ENCODE measurements around the gene MSL1. TPM values are rescaled to one million over a fixed set of nuclear protein-coding genes. Genes with fewer than 3 reads are reported as not detected.

Gene MSL1
- total RNA-seq, 1 donor from 2014 or later: 39.8 TPM

- Histone ChIP-seq H3K27ac (replicated peaks) (peak overlapping the region; percentile 100), H3K9me3 (replicated peaks) (no peaks in the 10 kb centered on the region), H3K4me3 (peak overlapping the region; percentile 98), H3K27me3 (ENCODE audit: low read depth) (no peaks in the 10 kb centered on the region), H3K36me3 (peaks cover 68% of the 10 kb centered on the region), H3K4me1 (peaks cover 97% of the 10 kb centered on the region)
- intact Hi-C loops (cut with micrococcal nuclease): no loop called here
- DNase-seq: no peak
- TF ChIP-seq CTCF (IDR thresholded peaks at IDR 0.05; ENCODE audit: borderline replicate concordance): no peak
Observed at GRCh38 chr17:40093580-40094201, 28.1 kb upstream of the MSL1 start.

GRCh38 chr17:40094874-40095273 lies 26.9 kb upstream of the MSL1 start:
- no peak for TF ChIP-seq CTCF (IDR thresholded peaks at IDR 0.05; ENCODE audit: borderline replicate concordance)
- intact Hi-C loops (cut with micrococcal nuclease): no loop called here
- Histone ChIP-seq H3K4me3 (peak overlapping the region; percentile 98), H3K27ac (replicated peaks) (peak overlapping the region; percentile 100), H3K4me1 (peaks cover 95% of the 10 kb centered on the region), H3K9me3 (replicated peaks) (no peaks in the 10 kb centered on the region), H3K27me3 (ENCODE audit: low read depth) (no peaks in the 10 kb centered on the region), H3K36me3 (peaks cover 56% of the 10 kb centered on the region)
- no peak for DNase-seq

- peak overlapping the region; percentile 100 for H3K27ac ChIP-seq (replicated peaks)
- intact Hi-C loops (cut with micrococcal nuclease): no loop called here
- H3K27me3 ChIP-seq (ENCODE audit: low read depth): no peaks in the 10 kb centered on the region
- no peaks in the 10 kb centered on the region for H3K9me3 ChIP-seq (replicated peaks)
- H3K4me3 ChIP-seq: peak overlapping the region; percentile 98
- H3K36me3 ChIP-seq: peaks cover 56% of the 10 kb centered on the region
- DNase-seq: no peak
- H3K4me1 ChIP-seq: peaks cover 94% of the 10 kb centered on the region
- TF ChIP-seq CTCF (IDR thresholded peaks at IDR 0.05; ENCODE audit: borderline replicate concordance): no peak
Observed at GRCh38 chr17:40095351-40095943, 26.3 kb upstream of the MSL1 start.

GRCh38 chr17:40095944-40096791 lies 25.6 kb upstream of the MSL1 start:
- no peak for DNase-seq
- Histone ChIP-seq H3K27me3 (ENCODE audit: low read depth) (no peaks in the 10 kb centered on the region), H3K27ac (replicated peaks) (peak overlapping the region; percentile 100), H3K9me3 (replicated peaks) (no peaks in the 10 kb centered on the region), H3K36me3 (peaks cover 56% of the 10 kb centered on the region), H3K4me3 (peak overlapping the region; percentile 98), H3K4me1 (peaks cover 90% of the 10 kb centered on the region)
- intact Hi-C loops (cut with micrococcal nuclease): no loop called here
- no peak for TF ChIP-seq CTCF (IDR thresholded peaks at IDR 0.05; ENCODE audit: borderline replicate concordance)

GRCh38 chr17:40097087-40097486 lies 24.7 kb upstream of the MSL1 start:
- H3K27me3 ChIP-seq (ENCODE audit: low read depth): no peaks in the 10 kb centered on the region
- H3K9me3 ChIP-seq (replicated peaks): no peaks in the 10 kb centered on the region
- H3K36me3 ChIP-seq: peaks cover 56% of the 10 kb centered on the region
- peak overlapping the region; percentile 100 for H3K27ac ChIP-seq (replicated peaks)
- DNase-seq: no peak
- no peak for TF ChIP-seq CTCF (IDR thresholded peaks at IDR 0.05; ENCODE audit: borderline replicate concordance)
- intact Hi-C loops (cut with micrococcal nuclease): no loop called here
- H3K4me1 ChIP-seq: peaks cover 90% of the 10 kb centered on the region
- peak overlapping the region; percentile 98 for H3K4me3 ChIP-seq
